ENCODE results near the gene PDIA5. TPM values are rescaled to one million over a fixed set of nuclear protein-coding genes. Genes with fewer than 3 reads are reported as not detected.

The PDIA5 gene
- total and polyA plus RNA-seq, 4 donors, result 36.8 to 94.6 (median 63.3) TPM

DNA sequence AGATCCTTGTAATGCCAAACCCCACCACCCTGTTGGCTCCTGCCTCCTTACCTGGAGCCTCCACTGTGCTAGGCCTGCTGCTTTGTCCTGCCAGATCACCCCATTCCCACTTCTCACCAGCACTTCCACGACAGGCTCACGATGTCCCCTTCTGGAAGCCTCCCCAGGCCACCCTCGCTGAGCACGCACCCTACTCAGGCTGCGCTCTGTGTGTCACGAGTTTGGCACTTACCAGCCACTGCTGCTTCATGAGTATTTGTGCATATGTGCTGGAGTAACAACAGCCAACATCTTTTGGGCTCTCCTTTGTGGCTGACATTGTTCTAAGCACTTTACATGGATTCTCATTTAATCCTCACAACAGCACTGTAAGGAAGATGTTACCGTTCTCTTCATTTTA lies 58.1 kb downstream of the PDIA5 start:
- no peak overlapping the region for H3K27ac ChIP-seq (ENCODE audit: low read depth in 1 of 2, low read length in 2 of 2)
- 92% methylated on average over 7 of the region's 7 CpGs for WGBS

DNA sequence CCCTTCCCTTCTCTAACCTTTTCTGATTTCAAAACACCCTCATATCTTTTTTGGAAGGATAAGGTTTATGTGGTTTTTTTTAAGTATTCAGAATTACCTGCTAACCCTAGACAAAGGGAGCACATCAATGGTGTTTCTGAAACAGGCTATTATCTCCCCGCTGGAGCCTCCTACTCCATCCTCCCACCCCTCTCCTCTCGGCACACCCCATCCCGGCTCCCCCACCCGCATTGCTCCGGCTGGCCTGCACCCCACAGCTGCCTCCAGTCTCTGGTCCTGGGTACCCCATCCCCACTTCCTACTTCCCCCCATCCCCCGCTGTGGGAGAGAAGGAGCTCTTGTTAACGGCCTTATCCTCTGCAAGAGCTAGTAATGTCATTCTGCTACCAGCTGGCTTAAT lies 59.2 kb downstream of the PDIA5 start:
- 94% methylated on average over 7 of the region's 7 CpGs for WGBS
- Histone ChIP-seq H3K36me3 (ENCODE audit: control insufficient read depth in 4 of 4, insufficient read depth in 3 of 4, low read depth in 1 of 4, low read length in 3 of 4) (peaks cover 4 to 67% (median 44%) of the 10 kb centered on the region in 4 donors), H3K9ac (ENCODE audit: low read depth in 1 of 2, low read length in 2 of 2) (no peak overlapping the region), H3K27ac (ENCODE audit: low read depth in 1 of 2, low read length in 2 of 2) (no peak overlapping the region), H3K4me1 (ENCODE audit: control insufficient read depth in 4 of 4, insufficient read depth in 4 of 4, low read length in 3 of 4) (peaks cover 4 to 28% (median 21%) of the 10 kb centered on the region in 4 donors), H3K9me3 (ENCODE audit: control insufficient read depth in 4 of 4, low read length in 3 of 4) (no peaks in the 10 kb centered on the region), H3K4me3 (ENCODE audit: low read depth in 1 of 3, low read length in 3 of 3) (no peak overlapping the region), H3K27me3 (ENCODE audit: control insufficient read depth in 4 of 4, insufficient read depth in 4 of 4, low read length in 3 of 4) (no peaks in the 10 kb centered on the region)
- DNase-seq (ENCODE audit: low spot score), result no peak
- TF ChIP-seq GABPA (IDR thresholded peaks at IDR 0.05 in 1 of 2, conservative IDR thresholded peaks at IDR 0.05 in 1 of 2) (no peak), JUND (IDR thresholded peaks at IDR 0.05) (no peak), FOXA1 (IDR thresholded peaks at IDR 0.05) (no peak), HNF4G (IDR thresholded peaks at IDR 0.05) (no peak), YY1 (IDR thresholded peaks at IDR 0.05) (no peak), SP1 (IDR thresholded peaks at IDR 0.05) (no peak), NR2F2 (IDR thresholded peaks at IDR 0.05) (no peak)
- TF ChIP-seq, protein P1, sequence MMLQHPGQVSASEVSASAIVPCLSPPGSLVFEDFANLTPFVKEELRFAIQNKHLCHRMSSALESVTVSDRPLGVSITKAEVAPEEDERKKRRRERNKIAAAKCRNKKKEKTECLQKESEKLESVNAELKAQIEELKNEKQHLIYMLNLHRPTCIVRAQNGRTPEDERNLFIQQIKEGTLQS (IDR thresholded peaks at IDR 0.05), result no peak
- TF ChIP-seq, protein P2, sequence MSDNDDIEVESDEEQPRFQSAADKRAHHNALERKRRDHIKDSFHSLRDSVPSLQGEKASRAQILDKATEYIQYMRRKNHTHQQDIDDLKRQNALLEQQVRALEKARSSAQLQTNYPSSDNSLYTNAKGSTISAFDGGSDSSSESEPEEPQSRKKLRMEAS (IDR thresholded peaks at IDR 0.05), result no peak
- TF ChIP-seq, protein P3, sequence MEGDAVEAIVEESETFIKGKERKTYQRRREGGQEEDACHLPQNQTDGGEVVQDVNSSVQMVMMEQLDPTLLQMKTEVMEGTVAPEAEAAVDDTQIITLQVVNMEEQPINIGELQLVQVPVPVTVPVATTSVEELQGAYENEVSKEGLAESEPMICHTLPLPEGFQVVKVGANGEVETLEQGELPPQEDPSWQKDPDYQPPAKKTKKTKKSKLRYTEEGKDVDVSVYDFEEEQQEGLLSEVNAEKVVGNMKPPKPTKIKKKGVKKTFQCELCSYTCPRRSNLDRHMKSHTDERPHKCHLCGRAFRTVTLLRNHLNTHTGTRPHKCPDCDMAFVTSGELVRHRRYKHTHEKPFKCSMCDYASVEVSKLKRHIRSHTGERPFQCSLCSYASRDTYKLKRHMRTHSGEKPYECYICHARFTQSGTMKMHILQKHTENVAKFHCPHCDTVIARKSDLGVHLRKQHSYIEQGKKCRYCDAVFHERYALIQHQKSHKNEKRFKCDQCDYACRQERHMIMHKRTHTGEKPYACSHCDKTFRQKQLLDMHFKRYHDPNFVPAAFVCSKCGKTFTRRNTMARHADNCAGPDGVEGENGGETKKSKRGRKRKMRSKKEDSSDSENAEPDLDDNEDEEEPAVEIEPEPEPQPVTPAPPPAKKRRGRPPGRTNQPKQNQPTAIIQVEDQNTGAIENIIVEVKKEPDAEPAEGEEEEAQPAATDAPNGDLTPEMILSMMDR (IDR thresholded peaks at IDR 0.05; ENCODE audit: low read depth, low read length, missing input control), result no peak

More for the DNA sequence above, 58.1 kb downstream of the PDIA5 start:
- Histone ChIP-seq H3K36me3 (ENCODE audit: control insufficient read depth in 4 of 4, insufficient read depth in 3 of 4, low read depth in 1 of 4, low read length in 3 of 4) (peaks cover 4 to 71% (median 51%) of the 10 kb centered on the region in 4 donors), H3K27me3 (ENCODE audit: control insufficient read depth in 4 of 4, insufficient read depth in 4 of 4, low read length in 3 of 4) (no peaks in the 10 kb centered on the region), H3K9me3 (ENCODE audit: control insufficient read depth in 4 of 4, low read length in 3 of 4) (no peaks in the 10 kb centered on the region), H3K4me3 (ENCODE audit: low read depth in 1 of 3, low read length in 3 of 3) (no peak overlapping the region), H3K9ac (ENCODE audit: low read depth in 1 of 2, low read length in 2 of 2) (no peak overlapping the region), H3K4me1 (ENCODE audit: control insufficient read depth in 4 of 4, insufficient read depth in 4 of 4, low read length in 3 of 4) (peaks cover 2 to 23% (median 18%) of the 10 kb centered on the region in 4 donors)
- DNase-seq (ENCODE audit: low spot score), result no peak
- TF ChIP-seq HNF4G (IDR thresholded peaks at IDR 0.05), result no peak
- TF ChIP-seq FOXA1 (IDR thresholded peaks at IDR 0.05), result no peak
- TF ChIP-seq RXRA (IDR thresholded peaks at IDR 0.05), result no peak
- TF ChIP-seq, protein P3 (IDR thresholded peaks at IDR 0.05; ENCODE audit: low read depth, low read length, missing input control), result no peak
- TF ChIP-seq, protein P2 (IDR thresholded peaks at IDR 0.05), result no peak
- TF ChIP-seq HNF4A (conservative IDR thresholded peaks at IDR 0.05), result no peak
- TF ChIP-seq, protein P4, sequence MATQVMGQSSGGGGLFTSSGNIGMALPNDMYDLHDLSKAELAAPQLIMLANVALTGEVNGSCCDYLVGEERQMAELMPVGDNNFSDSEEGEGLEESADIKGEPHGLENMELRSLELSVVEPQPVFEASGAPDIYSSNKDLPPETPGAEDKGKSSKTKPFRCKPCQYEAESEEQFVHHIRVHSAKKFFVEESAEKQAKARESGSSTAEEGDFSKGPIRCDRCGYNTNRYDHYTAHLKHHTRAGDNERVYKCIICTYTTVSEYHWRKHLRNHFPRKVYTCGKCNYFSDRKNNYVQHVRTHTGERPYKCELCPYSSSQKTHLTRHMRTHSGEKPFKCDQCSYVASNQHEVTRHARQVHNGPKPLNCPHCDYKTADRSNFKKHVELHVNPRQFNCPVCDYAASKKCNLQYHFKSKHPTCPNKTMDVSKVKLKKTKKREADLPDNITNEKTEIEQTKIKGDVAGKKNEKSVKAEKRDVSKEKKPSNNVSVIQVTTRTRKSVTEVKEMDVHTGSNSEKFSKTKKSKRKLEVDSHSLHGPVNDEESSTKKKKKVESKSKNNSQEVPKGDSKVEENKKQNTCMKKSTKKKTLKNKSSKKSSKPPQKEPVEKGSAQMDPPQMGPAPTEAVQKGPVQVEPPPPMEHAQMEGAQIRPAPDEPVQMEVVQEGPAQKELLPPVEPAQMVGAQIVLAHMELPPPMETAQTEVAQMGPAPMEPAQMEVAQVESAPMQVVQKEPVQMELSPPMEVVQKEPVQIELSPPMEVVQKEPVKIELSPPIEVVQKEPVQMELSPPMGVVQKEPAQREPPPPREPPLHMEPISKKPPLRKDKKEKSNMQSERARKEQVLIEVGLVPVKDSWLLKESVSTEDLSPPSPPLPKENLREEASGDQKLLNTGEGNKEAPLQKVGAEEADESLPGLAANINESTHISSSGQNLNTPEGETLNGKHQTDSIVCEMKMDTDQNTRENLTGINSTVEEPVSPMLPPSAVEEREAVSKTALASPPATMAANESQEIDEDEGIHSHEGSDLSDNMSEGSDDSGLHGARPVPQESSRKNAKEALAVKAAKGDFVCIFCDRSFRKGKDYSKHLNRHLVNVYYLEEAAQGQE (IDR thresholded peaks at IDR 0.05), result no peak
- no peak for TF ChIP-seq SP1 (IDR thresholded peaks at IDR 0.05)
- TF ChIP-seq GABPA (IDR thresholded peaks at IDR 0.05 in 1 of 2, conservative IDR thresholded peaks at IDR 0.05 in 1 of 2), result no peak
- TF ChIP-seq FOXA2 (IDR thresholded peaks at IDR 0.05), result no peak
- no peak for TF ChIP-seq RAD21 (IDR thresholded peaks at IDR 0.05)
- no peak for TF ChIP-seq JUND (IDR thresholded peaks at IDR 0.05)
- TF ChIP-seq EGR1 (IDR thresholded peaks at IDR 0.05; ENCODE audit: low read depth in 2 of 2), result no peak
- no peak for TF ChIP-seq YY1 (IDR thresholded peaks at IDR 0.05)
- TF ChIP-seq, protein P5, sequence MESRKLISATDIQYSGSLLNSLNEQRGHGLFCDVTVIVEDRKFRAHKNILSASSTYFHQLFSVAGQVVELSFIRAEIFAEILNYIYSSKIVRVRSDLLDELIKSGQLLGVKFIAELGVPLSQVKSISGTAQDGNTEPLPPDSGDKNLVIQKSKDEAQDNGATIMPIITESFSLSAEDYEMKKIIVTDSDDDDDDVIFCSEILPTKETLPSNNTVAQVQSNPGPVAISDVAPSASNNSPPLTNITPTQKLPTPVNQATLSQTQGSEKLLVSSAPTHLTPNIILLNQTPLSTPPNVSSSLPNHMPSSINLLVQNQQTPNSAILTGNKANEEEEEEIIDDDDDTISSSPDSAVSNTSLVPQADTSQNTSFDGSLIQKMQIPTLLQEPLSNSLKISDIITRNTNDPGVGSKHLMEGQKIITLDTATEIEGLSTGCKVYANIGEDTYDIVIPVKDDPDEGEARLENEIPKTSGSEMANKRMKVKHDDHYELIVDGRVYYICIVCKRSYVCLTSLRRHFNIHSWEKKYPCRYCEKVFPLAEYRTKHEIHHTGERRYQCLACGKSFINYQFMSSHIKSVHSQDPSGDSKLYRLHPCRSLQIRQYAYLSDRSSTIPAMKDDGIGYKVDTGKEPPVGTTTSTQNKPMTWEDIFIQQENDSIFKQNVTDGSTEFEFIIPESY (IDR thresholded peaks at IDR 0.05), result no peak
- TF ChIP-seq TAF1 (conservative IDR thresholded peaks at IDR 0.05), result no peak
